Fibroblast of skin of abdomen (primary cell): Measurements from ENCODE around the gene PCDHGA5.
"Not testable (repeated sequence)": the region's sequence is repeated elsewhere in the genome, so short reads cannot be mapped to it uniquely, and the experiment has no call there.

ENCODE experiments used
- DNase-seq: peaks from one replicate; pipeline ENCODE4 v3.0.0-alpha.2; 2013

PCDHGA5 gene

GRCh38 chr5:141351591-141351990 lies 12.4 kb upstream of the PCDHGA5 start:
- no peak for DNase-seq

- DNase-seq: peak; percentile 14
Measured at GRCh38 chr5:141354900-141355469, 9.0 kb upstream of the PCDHGA5 start, which contains the start of gene PCDHGA4. PCDHGA4 (plus strand) TSS chr5:141355021; CDS start chr5:141355108, 87 bp downstream.

- DNase-seq: no peak
Measured at GRCh38 chr5:141355641-141356040, 8.3 kb upstream of the PCDHGA5 start.

GRCh38 chr5:141356133-141356532 lies 7.8 kb upstream of the PCDHGA5 start:
- DNase-seq: no peak

GRCh38 chr5:141356950-141357349 lies 7.0 kb upstream of the PCDHGA5 start:
- no peak for DNase-seq

- peak; percentile 35 for DNase-seq
Measured at GRCh38 chr5:141359790-141360426, 4.1 kb upstream of the PCDHGA5 start, which contains the start of gene PCDHGB2. PCDHGB2 (plus strand) TSS chr5:141359994; CDS start chr5:141360136, 142 bp downstream.

GRCh38 chr5:141360685-141361084 lies 3.3 kb upstream of the PCDHGA5 start:
- DNase-seq: no peak

- no peak for DNase-seq
Measured at GRCh38 chr5:141362719-141363118, 1.2 kb upstream of the PCDHGA5 start.

- no peak for DNase-seq
Measured at GRCh38 chr5:141366016-141366896, 2.3 kb downstream of the PCDHGA5 start.

- DNase-seq: peak; percentile 63
Measured at GRCh38 chr5:141369994-141370848, 6.3 kb downstream of the PCDHGA5 start, which contains the start of gene PCDHGB3. PCDHGB3 (plus strand) TSS chr5:141370242; CDS start chr5:141370395, 153 bp downstream.

- DNase-seq: no peak
Measured at GRCh38 chr5:141371572-141372475, 7.9 kb downstream of the PCDHGA5 start.

GRCh38 chr5:141373673-141374317 lies 9.8 kb downstream of the PCDHGA5 start, which contains the start of gene PCDHGA6:
PCDHGA6 (plus strand) TSS chr5:141373891; CDS start chr5:141374084, 193 bp downstream.
- DNase-seq: peak; percentile 27

- no peak for DNase-seq
Measured at GRCh38 chr5:141374627-141375026, 10.7 kb downstream of the PCDHGA5 start.

- DNase-seq: not testable (repeated sequence)
Measured at GRCh38 chr5:141375444-141376155, 11.6 kb downstream of the PCDHGA5 start.

- peak; percentile 42 for DNase-seq
Measured at GRCh38 chr5:141382469-141383294, 18.7 kb downstream of the PCDHGA5 start, which contains the start of gene PCDHGA7. PCDHGA7 (plus strand) TSS chr5:141382742; CDS start chr5:141382900, 158 bp downstream.

GRCh38 chr5:141383345-141383744 lies 19.4 kb downstream of the PCDHGA5 start:
- no peak for DNase-seq

- DNase-seq: no peak
Measured at GRCh38 chr5:141384471-141385267, 20.7 kb downstream of the PCDHGA5 start.
